H9 (cell line): Measurements from ENCODE around the gene G6PC1. TPM values are rescaled to one million over a fixed set of nuclear protein-coding genes. Genes with fewer than 3 reads are reported as not detected.

Source experiments
- DNase-seq: peaks from one replicate; pipeline ENCODE4 v3.0.0-alpha.2; 2017
- H2AFZ ChIP-seq: one replicate; pipeline ENCODE4 v1.6.1; 2013; ENCODE audit warnings: mild to moderate bottlenecking, low read length, control low read depth, moderate library complexity
- H2AK5ac ChIP-seq: 2 replicates; pipeline ENCODE4 v1.6.1; 2013; ENCODE audit warnings: low read length, control low read depth, mixed read lengths; ENCODE audit not compliant: insufficient read length
- H2BK120ac ChIP-seq: one replicate; pipeline ENCODE4 v1.6.1; 2013; ENCODE audit warnings: low read depth, mild to moderate bottlenecking, low read length, control low read depth, inconsistent platforms; ENCODE audit not compliant: poor library complexity, severe bottlenecking
- H2BK12ac ChIP-seq: 2 replicates; pipeline ENCODE4 v1.6.1; 2013; ENCODE audit warnings: low read length, control low read depth, mixed read lengths, low read depth; ENCODE audit not compliant: insufficient read length
- H2BK15ac ChIP-seq: 2 replicates; pipeline ENCODE4 v1.6.1; 2013; ENCODE audit warnings: low read depth, low read length, control low read depth
- H2BK20ac ChIP-seq: one replicate; pipeline ENCODE4 v1.6.1; 2013; ENCODE audit warnings: low read depth, mild to moderate bottlenecking, low read length, control low read depth, inconsistent platforms; ENCODE audit not compliant: poor library complexity, severe bottlenecking
- H2BK5ac ChIP-seq: 2 replicates; pipeline ENCODE4 v1.6.1; 2013; ENCODE audit warnings: low read length, control low read depth, mixed read lengths; ENCODE audit not compliant: insufficient read length
- H3K14ac ChIP-seq: 2 replicates; pipeline ENCODE4 v1.6.1; 2013; ENCODE audit warnings: low read length, control low read depth; ENCODE audit not compliant: insufficient read depth
- H3K18ac ChIP-seq: 2 replicates; pipeline ENCODE4 v1.6.1; 2013; ENCODE audit warnings: low read depth, mild to moderate bottlenecking, mixed read lengths, low read length, control low read depth; ENCODE audit not compliant: insufficient read length
- H3K23ac ChIP-seq: 2 replicates; pipeline ENCODE4 v1.6.1; 2013; ENCODE audit warnings: low read length, control low read depth, mixed read lengths, low read depth; ENCODE audit not compliant: insufficient read length
- H3K23me2 ChIP-seq: 2 replicates; pipeline ENCODE4 v1.6.1; 2013; ENCODE audit warnings: low read depth, mild to moderate bottlenecking, mixed read lengths, low read length, control low read depth; ENCODE audit not compliant: insufficient read length, poor library complexity, severe bottlenecking
- H3K27ac ChIP-seq: 2 replicates; pipeline ENCODE4 v1.5.1; 2013; ENCODE audit warnings: low read length, control low read depth, mixed read lengths, low read depth; ENCODE audit not compliant: insufficient read length
- H3K27me3 ChIP-seq: 2 replicates; pipeline ENCODE4 v1.6.1; 2013; ENCODE audit warnings: low read length, control low read depth, inconsistent platforms; ENCODE audit not compliant: insufficient read depth
- H3K4ac ChIP-seq: 2 replicates; pipeline ENCODE4 v1.6.1; 2013; ENCODE audit warnings: low read depth, mild to moderate bottlenecking, control low read depth, inconsistent platforms, low read length, moderate library complexity
- H3K4me1 ChIP-seq: 2 replicates; pipeline ENCODE4 v1.6.1; 2013; ENCODE audit warnings: low read length, control low read depth, inconsistent platforms; ENCODE audit not compliant: insufficient read depth
- H3K4me2 ChIP-seq: 2 replicates; pipeline ENCODE4 v1.6.1; 2013; ENCODE audit warnings: low read length, control low read depth, mixed read lengths; ENCODE audit not compliant: insufficient read length, insufficient read depth
- H3K56ac ChIP-seq: 2 replicates; pipeline ENCODE4 v1.6.1; 2013; ENCODE audit warnings: low read depth, mild to moderate bottlenecking, mixed read lengths, low read length, control low read depth; ENCODE audit not compliant: insufficient read length
- H3K79me1 ChIP-seq: 2 replicates; pipeline ENCODE4 v1.6.1; 2013; ENCODE audit warnings: low read depth, mild to moderate bottlenecking, moderate library complexity, low read length, control low read depth, inconsistent platforms; ENCODE audit not compliant: insufficient read depth, poor library complexity, severe bottlenecking
- H3K79me2 ChIP-seq: 2 replicates; pipeline ENCODE4 v1.6.1; 2013; ENCODE audit warnings: low read length, control low read depth, inconsistent platforms; ENCODE audit not compliant: insufficient read depth
- H3K9ac ChIP-seq: 2 replicates; pipeline ENCODE4 v1.6.1; 2013; ENCODE audit warnings: low read length, control low read depth, mixed read lengths; ENCODE audit not compliant: insufficient read length; ENCODE audit errors: extremely low read depth
- H3K9me3 ChIP-seq: one replicate; pipeline ENCODE4 v1.6.1; 2013; ENCODE audit warnings: low read depth, low read length, inconsistent platforms; ENCODE audit not compliant: control insufficient read depth
- H3T11ph ChIP-seq: one replicate; pipeline ENCODE4 v1.6.1; 2013; ENCODE audit warnings: mild to moderate bottlenecking, low read length, control low read depth, inconsistent platforms
- H4K20me1 ChIP-seq: one replicate; pipeline ENCODE4 v1.6.1; 2013; ENCODE audit not compliant: control insufficient read depth, insufficient read length, insufficient read depth
- H4K5ac ChIP-seq: 2 replicates; pipeline ENCODE4 v1.6.1; 2013; ENCODE audit warnings: low read depth, mild to moderate bottlenecking, mixed read lengths, low read length, control low read depth; ENCODE audit not compliant: insufficient read length
- H4K8ac ChIP-seq: replicated peaks from 2 replicates; pipeline ENCODE4 v1.6.1; 2013; ENCODE audit warnings: low read length, control low read depth, mixed read lengths, low read depth; ENCODE audit not compliant: insufficient read length
- H4K91ac ChIP-seq: 2 replicates; pipeline ENCODE4 v1.6.1; 2013; ENCODE audit warnings: low read depth, mild to moderate bottlenecking, moderate library complexity, mixed read lengths, low read length, control low read depth; ENCODE audit not compliant: insufficient read length
- H3K27ac Mint-ChIP-seq, 3 experiments: 2 replicates in 2 of 3; 3 replicates in 1 of 3; pipeline ENCODE4 v1.8.0; 2020 to 2021; ENCODE audit warnings: mixed read lengths in 3 of 3, mild to moderate bottlenecking in 1 of 3, moderate library complexity in 1 of 3
- H3K27me3 Mint-ChIP-seq: 2 replicates; pipeline ENCODE4 v1.8.0; 2021; ENCODE audit warnings: low read depth, mild to moderate bottlenecking, moderate library complexity, mixed read lengths
- H3K36me3 Mint-ChIP-seq, 3 experiments: 2 replicates in 2 of 3; 3 replicates in 1 of 3; pipeline ENCODE4 v1.8.0; 2020 to 2021; ENCODE audit warnings: low read depth in 3 of 3, mixed read lengths in 3 of 3; ENCODE audit not compliant: insufficient read depth in 1 of 3
- H3K4me1 Mint-ChIP-seq, 2 experiments: 2 replicates each; pipeline ENCODE4 v1.8.0; 2020; ENCODE audit warnings: mixed read lengths in 2 of 2
- H3K4me3 Mint-ChIP-seq, 2 experiments: 2 replicates in 1 of 2; 3 replicates in 1 of 2; pipeline ENCODE4 v1.8.0; 2020 to 2021; ENCODE audit warnings: mild to moderate bottlenecking in 2 of 2, mixed read lengths in 2 of 2, moderate library complexity in 1 of 2
- H3K9me3 Mint-ChIP-seq, 2 experiments: 2 replicates in 1 of 2; 3 replicates in 1 of 2; pipeline ENCODE4 v1.8.0; 2020; ENCODE audit warnings: mild to moderate bottlenecking in 2 of 2, mixed read lengths in 2 of 2, moderate library complexity in 1 of 2
- WGBS: extraction: QIAGEN DNeasy Blood & Tissue Kit; methylation state at CpG from one replicate; pipeline ENCODE4 v1.1.7; 2013; ENCODE audit warnings: missing lambda C conversion rate, low lambda C conversion rate, mixed read lengths; ENCODE audit not compliant: insufficient read length; ENCODE audit errors: extremely low coverage; 5-methylcytosine and 5-hydroxymethylcytosine counted together
- total RNA-seq: library from RNA; stranded (reverse); gene quantifications from 2 replicates; pipeline ENCODE4 v1.2.1, GENCODE V29; 2021
- TF ChIP-seq, protein P1 (sequence below): fragments of 200-600 bp; sonication (generic); conservative IDR thresholded peaks from 3 replicates; pipeline ENCODE4 v1.8.0; 2021; ENCODE audit warnings: antibody characterized with exemption, mild to moderate bottlenecking

G6PC1 gene
- total RNA-seq, 1 experiment from 2014 or later, result not detected

DNA sequence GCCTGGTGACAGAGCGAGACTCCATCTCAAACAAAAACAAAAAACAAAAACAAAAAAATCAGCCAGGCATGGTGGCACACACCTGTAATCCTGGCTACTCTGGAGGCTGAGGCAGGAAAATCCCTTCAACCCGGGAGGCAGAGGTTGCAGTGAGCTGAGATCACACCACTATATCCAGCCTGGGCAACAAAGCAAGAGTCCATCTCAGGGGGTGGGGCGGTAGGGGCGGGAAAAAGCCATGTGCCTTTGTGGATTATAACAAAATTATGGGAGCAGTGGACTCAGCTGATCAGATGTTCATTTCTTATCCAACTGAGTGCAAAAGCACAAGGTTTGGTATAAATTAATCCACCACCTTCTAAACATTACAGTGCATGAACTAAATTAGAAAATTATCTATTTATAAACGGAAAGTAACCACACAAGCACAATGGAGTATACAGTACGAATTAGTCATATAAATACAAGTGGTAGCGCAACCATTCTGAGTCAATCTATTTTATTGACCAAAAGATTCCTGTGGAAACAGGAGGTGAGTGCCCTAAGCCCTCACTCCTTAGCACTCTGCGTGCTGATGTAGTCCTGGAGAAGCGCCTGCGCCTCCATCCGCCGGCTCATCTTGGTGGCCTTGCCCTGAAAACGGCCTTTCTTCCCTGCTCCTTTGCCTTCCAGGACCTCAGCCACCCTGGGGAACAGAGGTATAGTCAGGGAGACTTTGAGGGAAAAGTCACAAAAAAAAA is 49.6 kb downstream of the G6PC1 start:
- no peaks in the 10 kb centered on the region for H3K9me3 ChIP-seq
- H2AK5ac ChIP-seq, result no peak overlapping the region
- no peak overlapping the region for H3K27ac Mint-ChIP-seq
- no peaks in the 10 kb centered on the region for H3K27me3 Mint-ChIP-seq
- H3K4me2 ChIP-seq, result no peak overlapping the region
- H3K23me2 ChIP-seq, result no peaks in the 10 kb centered on the region
- no peaks in the 10 kb centered on the region for H3K9me3 Mint-ChIP-seq
- WGBS, result no CpG with 5 or more reads among the region's 13 CpGs
- H3T11ph ChIP-seq, result no peak overlapping the region
- H3K56ac ChIP-seq, result no peak overlapping the region
- no peak overlapping the region for H3K27ac ChIP-seq
- no peak overlapping the region for H3K14ac ChIP-seq
- H2BK15ac ChIP-seq, result no peak overlapping the region
- H3K23ac ChIP-seq, result no peak overlapping the region
- H4K8ac ChIP-seq, result no peak overlapping the region
- no peak overlapping the region for H2BK5ac ChIP-seq
- no peak overlapping the region for H2BK120ac ChIP-seq
- no peaks in the 10 kb centered on the region for H3K4me1 ChIP-seq
- no peak overlapping the region for H2AFZ ChIP-seq
- H2BK20ac ChIP-seq, result no peak overlapping the region
- H4K91ac ChIP-seq, result no peak overlapping the region
- no peak overlapping the region for H3K9ac ChIP-seq
- H3K18ac ChIP-seq, result no peak overlapping the region
- H3K4ac ChIP-seq, result no peak overlapping the region
- H2BK12ac ChIP-seq, result no peak overlapping the region
- no peaks in the 10 kb centered on the region for H4K20me1 ChIP-seq
- TF ChIP-seq, protein P1, sequence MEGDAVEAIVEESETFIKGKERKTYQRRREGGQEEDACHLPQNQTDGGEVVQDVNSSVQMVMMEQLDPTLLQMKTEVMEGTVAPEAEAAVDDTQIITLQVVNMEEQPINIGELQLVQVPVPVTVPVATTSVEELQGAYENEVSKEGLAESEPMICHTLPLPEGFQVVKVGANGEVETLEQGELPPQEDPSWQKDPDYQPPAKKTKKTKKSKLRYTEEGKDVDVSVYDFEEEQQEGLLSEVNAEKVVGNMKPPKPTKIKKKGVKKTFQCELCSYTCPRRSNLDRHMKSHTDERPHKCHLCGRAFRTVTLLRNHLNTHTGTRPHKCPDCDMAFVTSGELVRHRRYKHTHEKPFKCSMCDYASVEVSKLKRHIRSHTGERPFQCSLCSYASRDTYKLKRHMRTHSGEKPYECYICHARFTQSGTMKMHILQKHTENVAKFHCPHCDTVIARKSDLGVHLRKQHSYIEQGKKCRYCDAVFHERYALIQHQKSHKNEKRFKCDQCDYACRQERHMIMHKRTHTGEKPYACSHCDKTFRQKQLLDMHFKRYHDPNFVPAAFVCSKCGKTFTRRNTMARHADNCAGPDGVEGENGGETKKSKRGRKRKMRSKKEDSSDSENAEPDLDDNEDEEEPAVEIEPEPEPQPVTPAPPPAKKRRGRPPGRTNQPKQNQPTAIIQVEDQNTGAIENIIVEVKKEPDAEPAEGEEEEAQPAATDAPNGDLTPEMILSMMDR, result no peak
- no peak for DNase-seq
- no peaks in the 10 kb centered on the region for H3K79me1 ChIP-seq
- H4K5ac ChIP-seq, result no peak overlapping the region
- H3K36me3 Mint-ChIP-seq, result peaks cover 27 to 55% (median 49%) of the 10 kb centered on the region in 3 experiments; a peak in 6 of 7 replicates
- H3K79me2 ChIP-seq, result no peaks in the 10 kb centered on the region
- H3K27me3 ChIP-seq, result no peaks in the 10 kb centered on the region
- H3K4me3 Mint-ChIP-seq, result no peak overlapping the region
- H3K4me1 Mint-ChIP-seq, result no peaks in the 10 kb centered on the region

Other genes starting within 250 kb of the G6PC1 start
- gene TUBG2, start 241.5 kb upstream of the G6PC1 start, total RNA-seq, result 20.4 and 22.0 TPM in 2 replicates
- 21.4 and 22.3 TPM in 2 replicates for gene PLEKHH3, start 223.8 kb upstream of the G6PC1 start, total RNA-seq
- gene CCR10, start 219.0 kb upstream of the G6PC1 start, total RNA-seq, result 1.0 TPM in 2 replicates
- 7.5 and 7.7 TPM in 2 replicates for gene CNTNAP1, start 218.3 kb upstream of the G6PC1 start, total RNA-seq
- 17.9 and 18.6 TPM in 2 replicates for gene EZH1, start 155.8 kb upstream of the G6PC1 start, total RNA-seq
- 10.9 and 11.7 TPM in 2 replicates for gene RAMP2, start 139.6 kb upstream of the G6PC1 start, total RNA-seq
- 111 and 113 TPM in 2 replicates for gene VPS25, start 127.3 kb upstream of the G6PC1 start, total RNA-seq
- gene WNK4, start 120.2 kb upstream of the G6PC1 start, total RNA-seq, result 1.9 and 2.6 TPM in 2 replicates
- gene COA3, start 102.1 kb upstream of the G6PC1 start, total RNA-seq, result 74.2 and 76.9 TPM in 2 replicates
- gene CNTD1, start 101.9 kb upstream of the G6PC1 start, total RNA-seq, result not detected in 2 replicates
- 60.1 and 69.2 TPM in 2 replicates for gene BECN1, start 76.5 kb upstream of the G6PC1 start, total RNA-seq
- gene PSME3, start 67.4 kb upstream of the G6PC1 start, total RNA-seq, result 205 and 222 TPM in 2 replicates
- 5.7 and 7.1 TPM in 2 replicates for gene AOC2, start 56.2 kb upstream of the G6PC1 start, total RNA-seq
- gene AOC3, start 49.6 kb upstream of the G6PC1 start, total RNA-seq, result 2.6 and 2.8 TPM in 2 replicates
- 65.1 and 68.7 TPM in 2 replicates for gene AARSD1, start 63.7 kb downstream of the G6PC1 start, total RNA-seq
- 4.0 and 4.2 TPM in 2 replicates for gene PTGES3L, start 79.3 kb downstream of the G6PC1 start, total RNA-seq
- gene RUNDC1, start 79.8 kb downstream of the G6PC1 start, total RNA-seq, result 18.3 and 18.8 TPM in 2 replicates
- gene RPL27, start 97.6 kb downstream of the G6PC1 start, total RNA-seq, result 1,514 and 1,552 TPM in 2 replicates
- 3.1 and 4.2 TPM in 2 replicates for gene IFI35, start 106.0 kb downstream of the G6PC1 start, total RNA-seq
- gene VAT1, start 121.6 kb downstream of the G6PC1 start, total RNA-seq, result 262 and 274 TPM in 2 replicates
- 47.8 and 50.7 TPM in 2 replicates for gene RND2, start 124.4 kb downstream of the G6PC1 start, total RNA-seq
- gene BRCA1, start 224.6 kb downstream of the G6PC1 start, total RNA-seq, result 31.0 and 32.3 TPM in 2 replicates